Lower leg skin (tissue), 4 donors: ENCODE measurements around the gene PPP6R3. TPM values are rescaled to one million over a fixed set of nuclear protein-coding genes. Genes with fewer than 3 reads are reported as not detected.

ENCODE experiments used
- DNase-seq, 2 donors: peaks; one replicate each; pipeline ENCODE4 v3.0.0-alpha.2; 2019; ENCODE audit warnings: low spot score in 2 of 2
- H3K4me3 ChIP-seq: fragments of 200-600 bp; sonication (generic); 2 replicates; pipeline ENCODE4 v1.5.1; 2017; ENCODE audit warnings: mild to moderate bottlenecking, low read depth; ENCODE audit not compliant: poor library complexity, severe bottlenecking
- CTCF ChIP-seq, 3 donors: fragments of 450-650 bp; IDR thresholded peaks; one replicate each; pipeline ENCODE4 v1.5.1; 2016; ENCODE audit warnings: antibody characterized with exemption in 3 of 3, mild to moderate bottlenecking in 3 of 3, moderate library complexity in 2 of 3
- POLR2A ChIP-seq, 2 donors: fragments of 450-650 bp; IDR thresholded peaks; one replicate each; pipeline ENCODE4 v1.6.1; 2016 to 2017; ENCODE audit warnings: antibody characterized with exemption in 2 of 2, mild to moderate bottlenecking in 1 of 2, moderate library complexity in 1 of 2
- WGBS, 2 donors: methylation state at CpG; one replicate each; pipeline ENCODE4 v1.1.5; 2018; 5-methylcytosine and 5-hydroxymethylcytosine counted together
- intact Hi-C: fragments of 100-400 bp; cut with DNase I; formaldehyde crosslinking; loops from one replicate; pipeline ENCODE4 v1.15.0; 2023; ENCODE audit warnings: low total_unique reads
- total RNA-seq, 4 donors: library from RNA; depleted of rRNA; stranded (reverse); fragments of >200 nt; gene quantifications; one replicate each; pipeline ENCODE4 v1.1.0, GENCODE V29; 2016

PPP6R3 gene
- total RNA-seq, 4 donors from 2014 or later: 74.2 to 119 (median 88.6) TPM

- 88 to 89% methylated on average over 7 of the region's 7 CpGs for WGBS, 2 donors
- intact Hi-C loops: no loop called here
- TF ChIP-seq CTCF (IDR thresholded peaks at IDR 0.05) (no peak), POLR2A (IDR thresholded peaks at IDR 0.05) (no peak)
These were observed 140.6 kb downstream of the PPP6R3 start for GRCh38 chr11:68601147-68601546.

GRCh38 chr11:68609761-68610160 lies 149.2 kb downstream of the PPP6R3 start:
- intact Hi-C loops: no loop called here
- DNase-seq: no peak
- WGBS, 2 donors: 91% methylated on average over 13 of the region's 13 CpGs
- H3K4me3 ChIP-seq: no peak overlapping the region
- TF ChIP-seq POLR2A (IDR thresholded peaks at IDR 0.05) (no peak), CTCF (IDR thresholded peaks at IDR 0.05) (no peak)

More at GRCh38 chr11:68601147-68601546, 140.6 kb downstream of the PPP6R3 start:
- no peak for DNase-seq
- H3K4me3 ChIP-seq: no peak overlapping the region

- intact Hi-C loops: no loop called here
- WGBS, 2 donors: 50 to 75% methylated on average over 1 of the region's 1 CpG
- no peak overlapping the region for H3K4me3 ChIP-seq
- TF ChIP-seq POLR2A (IDR thresholded peaks at IDR 0.05): no peak
- no peak for TF ChIP-seq CTCF (IDR thresholded peaks at IDR 0.05)
- DNase-seq: no peak
These were observed 150.0 kb downstream of the PPP6R3 start for GRCh38 chr11:68610452-68611116.

GRCh38 chr11:68615657-68616056 lies 155.1 kb downstream of the PPP6R3 start:
- WGBS, 2 donors: 97% methylated on average over 6 of the region's 6 CpGs
- intact Hi-C loops: no loop called here
- TF ChIP-seq CTCF (IDR thresholded peaks at IDR 0.05) (no peak), POLR2A (IDR thresholded peaks at IDR 0.05) (no peak)
- H3K4me3 ChIP-seq: no peak overlapping the region
- DNase-seq: no peak

GRCh38 chr11:68617925-68618809 lies 157.6 kb downstream of the PPP6R3 start:
- peak in 1 of 2 donors; percentile 81 for DNase-seq
- intact Hi-C loops: no loop called here
- TF ChIP-seq CTCF (IDR thresholded peaks at IDR 0.05): no peak
- no peak for TF ChIP-seq POLR2A (IDR thresholded peaks at IDR 0.05)
- H3K4me3 ChIP-seq: no peak overlapping the region
- 85 to 90% methylated on average over 23 of the region's 23 CpGs for WGBS, 2 donors
